K562 (cell line): ENCODE results near the gene ZNF648. TPM values are rescaled to one million over a fixed set of nuclear protein-coding genes. Genes with fewer than 3 reads are reported as not detected.
A peak's percentile ranks its signal among the peaks of the same experiment; 100 is the strongest.

Source experiments
- ATAC-seq: fragments of 200-7000 bp; cut with Tn5 transposase; 3 replicates; pipeline ENCODE4 v1.9.1; 2020; ENCODE audit warnings: moderate library complexity
- BruUV-seq: library from RNA; stranded (reverse); fragments of 400-500 nt; replicated peaks from 2 replicates; lab custom pipeline; 2021; lab: Mats Ljungman, UMichigan
- CTCF ChIA-PET: fragments of 300-600 bp; formaldehyde crosslinking; extraction: SDS; loops from one replicate; lab custom pipeline; 2021; ENCODE audit warnings: low intra/inter-chr PET ratio; lab: Yijun Ruan, JAX
- POLR2A ChIA-PET: fragments of 300-600, 350-650 bp; sonication (Branson Sonifier 250); formaldehyde crosslinking; extraction: SDS; loops from one replicate; lab custom pipeline; 2021; ENCODE audit warnings: antibody characterized with exemption, inconsistent platforms; lab: Yijun Ruan, JAX
- DNase-seq, 4 experiments: peaks; one replicate each; pipeline versions ENCODE4 v3.0.0 to v3.0.0-alpha.2; 2011 to 2018; ENCODE audit warnings: low spot score in 3 of 4, mixed read lengths in 3 of 4; ENCODE audit errors: extremely low read depth in 1 of 4
- FAIRE-seq: peaks from 2 replicates; lab custom pipeline; 2011; peaks lifted over from hg19 to GRCh38; lab: Jason Lieb, UNC
- H2AFZ ChIP-seq: 2 replicates; pipeline ENCODE4 v1.6.0; 2011; ENCODE audit warnings: low read depth, low read length, control low read depth, inconsistent platforms
- H3K27ac ChIP-seq: fragments of 200-600 bp; 3 replicates; pipeline ENCODE4 v1.8.0; 2011; ENCODE audit warnings: low read depth, mild to moderate bottlenecking, control low read depth, inconsistent platforms, low read length, moderate library complexity, mixed read lengths; ENCODE audit errors: extremely low read depth
- H3K27me3 ChIP-seq, 2 experiments: fragments of 300-600 bp in 1 of 2; 2 replicates in 1 of 2; 3 replicates in 1 of 2; pipeline versions ENCODE4 v1.6.0 to v1.8.0; 2011; ENCODE audit warnings: inconsistent platforms in 2 of 2, low read length in 2 of 2, mild to moderate bottlenecking in 1 of 2, mixed read lengths in 1 of 2, moderate library complexity in 1 of 2; ENCODE audit not compliant: control insufficient read depth in 2 of 2, insufficient read depth in 2 of 2
- H3K36me3 ChIP-seq: fragments of 300-600 bp; 3 replicates; pipeline ENCODE4 v1.8.0; 2011; ENCODE audit warnings: mild to moderate bottlenecking, low read length, inconsistent platforms; ENCODE audit not compliant: control insufficient read depth, insufficient read depth
- H3K4me1 ChIP-seq, 2 experiments: fragments of 200-600 bp in 1 of 2; replicated peaks in 1 of 2; 2 replicates in 1 of 2; 3 replicates in 1 of 2; pipeline versions ENCODE4 v1.5.1 to v1.8.0; 2011; ENCODE audit warnings: inconsistent platforms in 2 of 2, low read length in 2 of 2, mild to moderate bottlenecking in 1 of 2, mixed read lengths in 1 of 2, moderate library complexity in 1 of 2; ENCODE audit not compliant: control insufficient read depth in 2 of 2, insufficient read depth in 2 of 2
- H3K4me2 ChIP-seq: 2 replicates; pipeline ENCODE4 v1.6.1; 2011; ENCODE audit warnings: low read length, control low read depth, inconsistent platforms, mixed read lengths; ENCODE audit not compliant: insufficient read depth
- H3K4me3 ChIP-seq: fragments of 200-600 bp; sonication (generic), shearing (Covaris generic); 2 replicates; pipeline ENCODE4 v1.5.1; 2016; ENCODE audit warnings: control low read depth, inconsistent platforms
- H3K79me2 ChIP-seq: fragments of 200-600 bp; 3 replicates; pipeline ENCODE4 v1.8.0; 2011; ENCODE audit warnings: low read length, inconsistent platforms; ENCODE audit not compliant: control insufficient read depth, insufficient read depth
- H3K9ac ChIP-seq, 2 experiments: 2 replicates each; pipeline versions ENCODE4 v1.6.0 to v1.6.1; 2011; ENCODE audit warnings: low read depth in 2 of 2, low read length in 2 of 2, control low read depth in 1 of 2, inconsistent platforms in 1 of 2, mild to moderate bottlenecking in 1 of 2, mixed read lengths in 1 of 2; ENCODE audit not compliant: insufficient read depth in 1 of 2
- H3K9me1 ChIP-seq: one replicate; pipeline ENCODE4 v1.6.0; 2011; ENCODE audit warnings: inconsistent platforms, mild to moderate bottlenecking, low read length, moderate library complexity; ENCODE audit not compliant: control insufficient read depth, insufficient read depth
- H3K9me3 ChIP-seq: replicated peaks from 2 replicates; pipeline ENCODE4 v1.5.1; 2011; ENCODE audit warnings: low read depth, low read length, inconsistent platforms; ENCODE audit not compliant: control insufficient read depth, insufficient read depth
- H4K20me1 ChIP-seq: replicated peaks from 2 replicates; pipeline ENCODE4 v1.6.1; 2011; ENCODE audit warnings: low read length, inconsistent platforms, mixed read lengths; ENCODE audit not compliant: control insufficient read depth, insufficient read depth
- BRCA1 ChIP-seq, 2 experiments: fragments of 450-650 bp in 1 of 2; sonication (generic) in 1 of 2; formaldehyde crosslinking in 1 of 2; IDR thresholded peaks; 2 replicates each; pipeline versions ENCODE4 v1.5.0 to v1.6.1; 2017 to 2020; ENCODE audit warnings: mild to moderate bottlenecking in 1 of 2, missing genetic modification reagents in 1 of 2
- CHD4 ChIP-seq: fragments of 200-600 bp; sonication (generic); IDR thresholded peaks from 3 replicates; pipeline ENCODE4 v1.6.1; 2012; ENCODE audit warnings: low read depth, mild to moderate bottlenecking, mixed read lengths, low read length, inconsistent platforms; ENCODE audit not compliant: insufficient read depth, insufficient replicate concordance, poor library complexity, severe bottlenecking
- EP400 ChIP-seq: fragments of 450-650 bp; IDR thresholded peaks from 2 replicates; pipeline ENCODE4 v1.6.1; 2017; ENCODE audit warnings: antibody characterized with exemption, mild to moderate bottlenecking, moderate library complexity
- MAFF ChIP-seq: IDR thresholded peaks from 2 replicates; pipeline ENCODE4 v1.6.1; 2012; ENCODE audit warnings: low read length, improper control_type of control experiment
- POLR2A ChIP-seq: fragments of 450-650 bp; conservative IDR thresholded peaks from 2 replicates; pipeline ENCODE4 v1.6.1; 2016
- TEAD2 ChIP-seq: fragments of 450-650 bp; IDR thresholded peaks from 2 replicates; pipeline ENCODE4 v1.6.1; 2016; ENCODE audit warnings: missing genetic modification characterization, control low read depth, missing compliant biosample characterization
- XRCC3 ChIP-seq: fragments of 450-650 bp; IDR thresholded peaks from 2 replicates; pipeline ENCODE4 v1.6.1; 2017; ENCODE audit warnings: mild to moderate bottlenecking, moderate library complexity
- ZNF274 ChIP-seq: IDR thresholded peaks from 2 replicates; pipeline ENCODE4 v1.6.1; 2011; ENCODE audit warnings: low read depth, mild to moderate bottlenecking, low read length, moderate library complexity, borderline replicate concordance
- WGBS: fragments of 100-300 bp; shearing (Covaris generic); methylation state at CpG from one replicate; pipeline ENCODE4 v1.1.6; 2016; ENCODE audit warnings: low coverage, mixed read lengths; ENCODE audit not compliant: insufficient coverage; ENCODE audit errors: missing lambda C conversion rate; 5-methylcytosine and 5-hydroxymethylcytosine counted together
- in situ Hi-C: fragments of 300-500 bp; cut with MboI; formaldehyde crosslinking; loops from 4 replicates; pipeline ENCODE4 v1.15.0; 2018; ENCODE audit warnings: inconsistent platforms, mixed read lengths
- intact Hi-C: fragments of 100-400 bp; cut with micrococcal nuclease; formaldehyde crosslinking; loops from 2 replicates; pipeline ENCODE4 v1.14.2; 2022
- polyA plus RNA-seq, 8 experiments: library from polyadenylated mRNA; depleted of rRNA in 4 of 8; stranded (reverse) in 5 of 8; unstranded in 3 of 8; fragments of >200 nt; fragmentation: Nextera tagmentation in 2 of 8; fragmentation: Illumina TruSeq in 1 of 8; extraction: Ambion mirVana in 2 of 8; extraction: Trizol in 1 of 8; gene quantifications; 2 replicates each; pipeline versions ENCODE4 v1.2.1 to v1.2.3, GENCODE V29; 2011 to 2014; ENCODE audit warnings: inconsistent platforms in 1 of 8, missing spikeins in 1 of 8
- total RNA-seq, 7 experiments: library from RNA; depleted of rRNA in 6 of 7; stranded (reverse); fragments of >200 nt in 6 of 7; fragmentation: Illumina TruSeq in 2 of 7; extraction: Trizol in 2 of 7; gene quantifications; 2 replicates each; pipeline versions ENCODE4 v1.2.1 to v1.2.3, GENCODE V29; 2011 to 2021; ENCODE audit warnings: low replicate concordance in 1 of 7
- TF ChIP-seq, protein P1 (sequence below): fragments of 450-650 bp; IDR thresholded peaks from 2 replicates; pipeline ENCODE4 v1.6.1; 2016; ENCODE audit warnings: mild to moderate bottlenecking

The ZNF648 gene
- total and polyA plus RNA-seq, 9 of the 15 experiments (the other 6 are each of a cell fraction or from before 2014, with no cell fraction given): 0.06 to 0.27 (median 0.18) TPM; not detected in 2

DNA sequence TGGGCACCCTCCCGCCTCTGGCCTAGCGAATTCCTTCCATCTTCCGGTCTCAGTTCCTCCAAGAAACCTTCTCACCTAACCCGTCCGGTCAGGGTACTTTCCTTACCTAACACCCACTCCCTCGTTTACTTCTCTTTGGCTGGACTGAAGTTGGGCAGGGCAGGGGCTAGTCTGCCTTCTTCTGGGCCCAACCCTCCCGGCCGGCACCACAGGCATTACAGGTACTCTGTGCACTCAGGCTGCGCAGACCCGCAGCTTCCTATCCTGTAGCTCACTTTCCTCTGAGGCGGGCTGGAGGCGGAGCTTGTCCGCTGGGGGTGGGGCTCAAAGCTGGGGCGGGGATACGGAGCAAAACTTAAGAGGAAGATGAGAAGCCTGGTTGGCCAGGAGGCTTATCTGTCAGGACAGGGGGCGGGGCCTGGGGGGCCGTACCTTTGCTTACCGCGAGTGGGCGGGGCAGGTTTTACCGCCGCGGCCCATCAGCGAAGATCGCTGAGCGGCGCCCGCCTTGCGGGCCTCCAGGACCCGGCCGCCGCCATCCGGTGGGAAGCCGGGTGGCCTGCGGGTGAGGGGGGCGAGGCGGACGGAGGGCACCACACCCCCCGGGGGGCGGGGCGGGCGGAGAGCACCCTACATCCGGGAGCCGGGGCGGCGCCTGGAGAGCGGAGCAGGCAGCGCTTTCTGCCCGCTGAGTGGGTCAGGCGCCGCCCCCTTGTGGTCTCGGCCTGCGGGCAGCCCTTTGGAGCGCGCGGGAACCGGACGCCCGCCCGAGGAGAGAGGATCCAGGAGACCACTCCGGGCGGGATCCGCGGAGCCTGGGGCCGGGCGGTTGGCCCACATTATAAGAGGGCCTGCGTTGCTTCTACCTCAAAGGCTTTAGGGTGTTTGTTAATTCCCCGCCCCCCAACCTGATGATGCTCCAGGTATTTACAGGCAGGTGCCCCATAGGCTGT lies 31.9 kb downstream of the ZNF648 start:
- Histone ChIP-seq H3K9ac (peak overlapping the region; percentile 61 to 89), H3K27ac (peak overlapping the region; percentile 66), H3K4me1 (peaks cover 4 to 6% of the 10 kb centered on the region in 2 experiments; a peak in 3 of 5 replicates), H3K9me3 (no peaks in the 10 kb centered on the region), H3K4me2 (peak overlapping the region; percentile 94), H4K20me1 (no peaks in the 10 kb centered on the region), H3K27me3 (no peaks in the 10 kb centered on the region), H3K36me3 (no peaks in the 10 kb centered on the region), H2AFZ (peak overlapping the region; percentile 94), H3K79me2 (no peaks in the 10 kb centered on the region), H3K4me3 (peak overlapping the region; percentile 71), H3K9me1 (no peaks in the 10 kb centered on the region)
- FAIRE-seq (peak; percentile 89), ATAC-seq (peak; percentile 98), DNase-seq (peak; percentile 97 to 99 (median 98))
- CTCF ChIA-PET: interaction anchor here (0.6 to 0.9 kb wide), 2 partner anchors 93 to 1422 kb away, joined by 3 to 4 read pairs; no protein-coding TSS in a partner anchor
- POLR2A ChIA-PET: no interaction called here
- WGBS: 1% methylated on average over 43 of the region's 68 CpGs
- BruUV-seq: no TSS peak
- intact Hi-C loops (loop anchor here (5.0 kb wide), 1 partner anchor 38 kb away; no protein-coding TSS in a partner anchor), in situ Hi-C loops (no loop called here)
- no peak for TF ChIP-seq TEAD2 (tag)
- no peak for TF ChIP-seq MAFF
- peak; percentile 90 for TF ChIP-seq POLR2A
- no peak; the same call in 1 of the 2 replicates for TF ChIP-seq EP400
- TF ChIP-seq, protein P1, sequence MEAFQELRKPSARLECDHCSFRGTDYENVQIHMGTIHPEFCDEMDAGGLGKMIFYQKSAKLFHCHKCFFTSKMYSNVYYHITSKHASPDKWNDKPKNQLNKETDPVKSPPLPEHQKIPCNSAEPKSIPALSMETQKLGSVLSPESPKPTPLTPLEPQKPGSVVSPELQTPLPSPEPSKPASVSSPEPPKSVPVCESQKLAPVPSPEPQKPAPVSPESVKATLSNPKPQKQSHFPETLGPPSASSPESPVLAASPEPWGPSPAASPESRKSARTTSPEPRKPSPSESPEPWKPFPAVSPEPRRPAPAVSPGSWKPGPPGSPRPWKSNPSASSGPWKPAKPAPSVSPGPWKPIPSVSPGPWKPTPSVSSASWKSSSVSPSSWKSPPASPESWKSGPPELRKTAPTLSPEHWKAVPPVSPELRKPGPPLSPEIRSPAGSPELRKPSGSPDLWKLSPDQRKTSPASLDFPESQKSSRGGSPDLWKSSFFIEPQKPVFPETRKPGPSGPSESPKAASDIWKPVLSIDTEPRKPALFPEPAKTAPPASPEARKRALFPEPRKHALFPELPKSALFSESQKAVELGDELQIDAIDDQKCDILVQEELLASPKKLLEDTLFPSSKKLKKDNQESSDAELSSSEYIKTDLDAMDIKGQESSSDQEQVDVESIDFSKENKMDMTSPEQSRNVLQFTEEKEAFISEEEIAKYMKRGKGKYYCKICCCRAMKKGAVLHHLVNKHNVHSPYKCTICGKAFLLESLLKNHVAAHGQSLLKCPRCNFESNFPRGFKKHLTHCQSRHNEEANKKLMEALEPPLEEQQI: no peak
- TF ChIP-seq BRCA1 (IDR thresholded peaks at IDR 0.05): no peak
- no peak for TF ChIP-seq BRCA1 (CRISPR knock-in tag; IDR thresholded peaks at IDR 0.05)
- no peak for TF ChIP-seq ZNF274
- TF ChIP-seq XRCC3: no peak
- TF ChIP-seq CHD4: no peak
